ACHN (cell line): ENCODE measurements around the gene XXYLT1.
"Not testable (repeated sequence)": the region's sequence is repeated elsewhere in the genome, so short reads cannot be mapped to it uniquely, and the experiment has no call there.

Experiments
- DNase-seq: peaks from one replicate; pipeline ENCODE4 v3.0.0-alpha.2; 2015
- in situ Hi-C: cut with HindIII; loops from 2 replicates; pipeline ENCODE4 v1.10.0; 2017; ENCODE audit warnings: low sequenced_read_pairs, low pct_ligation_motif_present, low pct_unique_long_range_greater_than_20kb

XXYLT1 gene

DNA sequence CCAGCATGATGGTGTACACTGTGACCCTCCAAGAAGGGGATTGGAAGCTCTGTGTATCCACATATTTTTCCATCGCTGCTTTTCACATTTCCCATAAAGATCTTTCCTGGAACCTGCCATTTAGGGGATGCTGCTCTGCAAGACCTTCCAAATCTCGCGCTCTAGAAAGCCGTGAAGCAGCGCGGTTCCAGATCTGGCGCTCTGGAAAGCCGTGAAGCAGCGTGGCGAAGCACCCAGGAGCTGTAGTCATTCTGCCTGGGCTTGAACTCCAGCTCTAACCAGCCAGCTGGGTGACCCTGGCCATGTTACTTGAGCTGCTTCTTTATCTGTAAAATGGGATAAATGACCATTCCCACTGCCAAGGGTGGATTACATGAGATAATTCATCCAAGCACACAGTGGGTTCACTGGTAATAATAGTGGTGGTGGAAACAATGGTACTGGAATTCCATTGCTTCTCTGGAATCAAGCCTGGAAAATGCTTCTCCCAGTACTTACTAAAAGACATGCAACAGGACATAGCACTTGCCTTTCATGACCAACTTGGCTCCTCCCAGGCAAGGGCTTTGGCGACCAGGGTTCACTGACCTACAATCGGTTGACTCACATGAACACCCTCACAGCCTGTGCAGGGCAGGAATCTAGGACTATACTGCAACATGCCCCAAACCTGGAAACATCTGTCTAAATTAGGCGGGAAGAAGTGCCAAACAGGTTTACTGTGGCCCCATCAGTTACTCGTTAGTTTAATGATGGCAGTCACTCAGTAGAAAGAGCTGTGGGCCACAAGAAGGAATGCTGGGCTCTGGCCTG lies 70.7 kb downstream of the XXYLT1 start:
- DNase-seq, result no peak
- in situ Hi-C loops, result no loop called here

DNA sequence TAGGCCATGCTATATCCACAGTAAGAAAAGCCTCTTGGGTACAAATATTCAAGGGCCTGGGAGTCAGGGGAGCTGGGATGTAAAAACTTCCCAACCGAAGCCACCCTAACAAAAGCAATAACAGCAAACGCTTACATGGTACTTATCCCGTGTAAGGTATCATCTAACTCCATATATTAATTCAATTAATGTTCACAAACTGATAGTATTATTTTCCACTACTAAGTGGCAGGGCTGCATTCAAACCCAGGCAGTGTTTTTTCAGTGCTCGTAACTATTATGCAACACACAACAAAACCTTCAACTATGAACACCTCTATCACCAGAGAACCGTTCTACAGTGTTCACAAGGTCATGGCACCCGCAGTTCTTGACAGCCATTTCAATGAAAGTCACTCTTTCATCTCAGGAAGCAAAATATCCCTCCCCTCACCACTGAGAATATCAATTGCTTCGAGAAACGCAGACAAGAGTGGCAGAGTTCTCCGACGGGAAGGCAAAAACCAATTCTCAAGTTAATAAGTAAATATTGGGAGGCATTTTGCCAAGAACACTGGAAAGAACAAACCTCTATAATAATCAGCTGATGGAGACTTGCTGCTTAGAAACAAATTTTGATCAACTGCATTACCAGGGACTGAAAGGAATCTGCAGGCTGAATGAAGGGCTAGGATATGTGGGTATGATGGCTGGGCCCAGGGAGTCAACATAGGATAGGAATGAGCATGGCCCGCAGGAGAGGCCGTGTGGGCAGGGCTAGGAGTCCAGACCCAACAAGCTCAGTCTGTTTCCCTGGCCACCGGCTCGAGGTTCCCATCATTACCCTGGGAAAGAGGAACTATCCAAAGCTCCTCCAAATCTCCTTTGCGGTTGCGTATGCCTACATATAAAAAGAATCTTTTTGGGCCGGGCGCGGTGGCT lies 72.3 kb downstream of the XXYLT1 start:
- in situ Hi-C loops, result no loop called here
- no peak for DNase-seq

GRCh38 chr3:195197765-195198425 lies 73.1 kb downstream of the XXYLT1 start:
- in situ Hi-C loops, result no loop called here
- peak; percentile 57 for DNase-seq

DNA sequence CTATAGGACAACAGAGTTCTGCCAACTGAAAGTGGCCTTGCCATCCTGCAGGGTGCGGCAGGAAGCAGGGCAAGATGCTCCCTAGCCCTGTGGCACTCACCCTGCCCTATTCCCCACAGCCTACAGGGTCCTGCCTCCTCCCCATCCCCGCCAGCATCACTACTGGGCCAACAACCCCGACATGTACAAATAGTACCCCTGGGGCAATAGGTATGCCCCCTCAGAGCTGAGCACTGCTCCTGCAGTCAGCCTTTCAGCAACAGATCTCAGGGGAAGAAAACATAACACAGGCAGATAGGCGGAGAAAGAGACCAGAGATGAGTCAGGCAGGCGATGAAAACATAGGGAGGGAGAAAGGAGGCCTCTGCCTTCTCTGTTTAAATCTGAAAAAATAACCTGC lies 74.7 kb downstream of the XXYLT1 start:
- in situ Hi-C loops, result no loop called here
- no peak for DNase-seq

DNA sequence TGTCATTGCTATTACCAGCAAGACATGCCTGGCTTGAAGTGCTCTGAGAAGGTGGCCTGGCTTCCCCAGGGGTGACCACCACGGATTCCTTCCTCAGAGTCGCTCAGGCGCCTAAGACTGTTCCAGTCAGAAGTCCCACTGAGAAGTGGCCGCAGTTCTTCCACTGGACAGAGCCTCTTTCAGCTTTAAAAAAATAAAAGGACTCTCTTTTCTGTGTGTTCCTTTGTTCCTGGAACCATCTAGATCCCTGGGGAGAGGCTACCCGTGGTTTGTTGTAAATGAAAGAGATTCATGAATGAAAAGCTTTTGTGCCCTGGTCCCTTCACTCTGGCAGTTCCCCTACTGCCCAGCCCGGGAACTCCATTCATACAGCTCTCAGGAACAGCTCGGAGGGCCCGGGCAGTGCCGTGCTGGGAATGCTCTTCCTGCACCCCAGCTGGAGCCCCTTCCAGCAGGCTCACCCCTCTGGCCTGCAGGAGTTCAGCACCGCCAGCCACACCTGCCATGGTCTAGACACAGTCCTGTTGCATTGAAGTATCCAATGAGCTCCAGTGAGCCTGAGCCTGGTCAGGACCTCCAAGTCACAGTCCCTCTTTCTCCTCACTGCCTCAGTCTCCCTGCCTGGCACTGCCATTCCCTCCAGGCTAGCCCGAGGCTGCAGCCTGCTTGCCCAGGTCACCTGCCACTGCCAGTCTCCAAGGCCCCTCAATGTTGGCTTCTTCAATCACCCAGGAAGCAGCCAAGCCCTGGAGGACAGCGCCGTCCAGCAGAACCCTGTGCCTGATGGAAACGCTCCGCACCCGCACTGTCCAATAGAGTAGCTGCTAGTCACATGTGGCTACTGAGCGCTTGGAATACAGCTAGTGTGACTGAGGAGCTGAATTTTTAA lies 75.4 kb downstream of the XXYLT1 start:
- in situ Hi-C loops, result no loop called here
- DNase-seq, result no peak

GRCh38 chr3:195194559-195195206 lies 76.3 kb downstream of the XXYLT1 start:
- DNase-seq, result no peak
- in situ Hi-C loops, result no loop called here

- in situ Hi-C loops, result no loop called here
- no peak for DNase-seq
Observed at GRCh38 chr3:195191580-195191979, 79.4 kb downstream of the XXYLT1 start.

DNA sequence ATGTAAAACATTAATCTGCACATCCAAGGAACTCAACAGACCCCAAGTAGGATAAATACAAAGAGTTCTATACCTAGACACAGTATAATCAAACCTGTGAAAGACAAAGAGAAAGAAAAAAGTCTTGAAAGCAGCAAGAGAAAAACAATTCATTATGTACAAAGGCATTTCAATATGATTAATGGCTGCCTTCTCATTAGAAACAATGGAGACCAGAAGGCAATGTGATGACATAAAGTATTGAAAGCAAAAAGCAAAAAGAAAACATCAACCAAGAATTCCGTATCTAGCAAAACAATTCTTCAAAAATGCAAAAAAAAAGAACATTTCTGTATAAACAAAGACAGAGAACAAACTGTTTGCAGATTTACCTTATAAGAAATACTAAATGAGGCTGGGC lies 81.1 kb downstream of the XXYLT1 start:
- in situ Hi-C loops, result no loop called here
- DNase-seq, result no peak

GRCh38 chr3:195188426-195188927 lies 82.5 kb downstream of the XXYLT1 start:
- no peak for DNase-seq
- in situ Hi-C loops, result no loop called here

DNA sequence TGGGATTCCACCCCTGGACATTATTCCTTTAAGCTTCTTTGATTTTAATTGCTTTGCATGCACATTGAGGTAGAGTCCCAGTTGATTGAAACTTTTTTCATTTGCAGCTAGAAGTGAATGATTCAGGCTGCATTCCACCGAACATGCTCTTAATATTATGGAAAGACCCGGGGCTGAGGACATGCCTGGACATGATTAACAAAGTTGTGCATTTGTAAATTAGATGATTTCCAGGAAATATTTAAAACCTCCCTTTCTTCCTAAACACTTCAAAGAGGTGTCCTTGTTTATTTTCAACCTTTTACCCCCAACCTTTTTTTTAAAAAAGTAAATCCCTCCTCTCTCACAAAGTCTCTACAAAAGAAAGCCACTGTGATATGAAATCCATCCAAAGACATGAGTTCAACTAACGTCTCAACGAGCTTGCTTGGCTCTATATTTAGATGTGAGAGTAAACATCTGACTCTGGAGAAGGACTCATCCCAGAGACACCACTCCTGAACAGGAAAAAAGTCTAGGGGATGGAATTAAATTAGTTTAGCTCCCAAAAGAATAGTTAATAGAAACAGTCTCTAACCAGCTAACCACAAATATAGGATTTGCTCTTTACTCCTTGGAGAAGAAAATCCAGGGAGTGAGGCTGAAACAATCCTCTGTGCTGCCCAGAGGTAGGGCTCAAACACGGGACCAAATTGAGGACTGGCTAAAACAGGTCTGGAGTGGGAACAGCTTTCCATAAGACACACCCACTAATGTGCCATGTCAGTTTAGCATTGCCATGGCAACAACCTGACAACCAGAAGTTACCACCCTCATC lies 83.1 kb downstream of the XXYLT1 start:
- in situ Hi-C loops, result no loop called here
- no peak for DNase-seq

- DNase-seq, in situ Hi-C loops: not testable (repeated sequence)
Observed at GRCh38 chr3:195186710-195187047, 84.3 kb downstream of the XXYLT1 start.

- no peak for DNase-seq
- in situ Hi-C loops, result no loop called here
Observed at GRCh38 chr3:195186041-195186709, 84.8 kb downstream of the XXYLT1 start.

DNA sequence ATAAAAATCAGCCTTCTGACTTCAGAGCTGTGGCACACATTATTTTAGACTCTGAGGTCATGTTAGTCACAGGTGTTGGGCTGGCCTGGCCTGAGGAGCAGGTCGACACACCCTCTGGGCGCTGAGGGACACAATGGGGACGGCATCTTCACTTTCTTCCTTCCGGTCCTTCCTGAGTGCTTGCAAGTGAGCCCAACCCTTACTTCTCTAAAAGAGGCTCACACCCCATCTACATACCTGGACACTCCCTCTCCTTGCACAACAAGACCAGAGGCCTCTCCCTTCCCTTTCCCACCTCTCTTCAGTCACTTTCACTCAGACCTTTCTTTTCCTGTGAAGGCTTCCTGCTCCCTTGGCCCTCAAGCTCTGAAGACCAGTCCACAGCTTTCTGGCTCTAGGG lies 85.4 kb downstream of the XXYLT1 start:
- DNase-seq, result no peak
- in situ Hi-C loops, result no loop called here

DNA sequence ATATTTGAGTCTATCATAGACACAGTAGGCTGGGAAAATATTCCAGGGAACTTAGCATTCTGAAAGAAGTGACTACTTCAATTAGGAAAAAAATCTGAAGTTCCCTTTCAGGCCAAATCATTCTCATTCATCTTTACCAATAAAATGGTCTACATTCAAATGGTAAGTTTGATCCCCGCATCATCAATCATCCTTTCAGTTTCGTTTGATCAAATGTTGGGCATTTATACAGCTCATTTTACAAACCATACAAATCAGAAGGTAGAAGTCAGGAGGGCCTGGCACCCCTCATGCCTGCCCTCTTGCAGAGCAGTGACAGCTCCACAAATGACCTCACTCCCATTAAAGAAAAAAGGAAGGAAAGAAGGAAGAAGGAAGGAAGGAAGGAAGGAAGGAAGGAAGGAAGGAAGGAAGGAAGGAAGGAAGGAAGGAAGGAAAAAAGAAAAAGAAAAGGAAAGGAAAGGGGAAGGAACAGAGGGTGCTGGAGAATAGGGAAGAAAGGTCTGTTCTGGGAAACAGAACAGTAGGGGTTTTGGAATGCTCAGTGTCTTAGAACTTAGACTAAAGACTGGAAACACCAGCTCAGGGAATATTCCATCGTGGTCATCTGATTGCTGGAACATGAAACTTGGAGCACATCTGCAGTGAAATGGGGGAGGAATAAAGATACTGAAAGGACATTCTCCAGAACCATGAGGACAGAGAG lies 86.1 kb downstream of the XXYLT1 start:
- in situ Hi-C loops, result no loop called here

GRCh38 chr3:195183071-195183776 lies 87.7 kb downstream of the XXYLT1 start:
- DNase-seq, result no peak
- in situ Hi-C loops, result no loop called here

More for the DNA sequence above, 86.1 kb downstream of the XXYLT1 start:
- no peak for DNase-seq
